Endothelial cell of umbilical vein (primary cell): Measurements from ENCODE around the gene HOXA2.

Experiments used
- EZH2 ChIP-seq: IDR thresholded peaks from 2 replicates; pipeline ENCODE4 v1.6.1; 2012; ENCODE audit warnings: borderline replicate concordance, low read depth, mild to moderate bottlenecking, moderate library complexity, low read length, inconsistent platforms; ENCODE audit not compliant: severe bottlenecking
- MYC ChIP-seq: IDR thresholded peaks from one replicate; pipeline ENCODE4 v1.6.1; 2011; ENCODE audit warnings: mild to moderate bottlenecking, low read depth, low read length
- POLR2A ChIP-seq: IDR thresholded peaks from 2 replicates; pipeline ENCODE4 v1.6.1; 2012; ENCODE audit warnings: low read depth, mild to moderate bottlenecking, control low read depth, low read length
- POLR2AphosphoS5 ChIP-seq: IDR thresholded peaks from 2 replicates; pipeline ENCODE4 v1.6.1; 2012; ENCODE audit warnings: low read depth, mild to moderate bottlenecking, control low read depth, low read length, moderate library complexity; ENCODE audit not compliant: insufficient read depth
- TF ChIP-seq, protein P1 (sequence below), 2 donors: IDR thresholded peaks; 1 replicate in 1 of 2; 2 replicates in 1 of 2; pipeline ENCODE4 v1.5.1; 2011; ENCODE audit warnings: low read length in 2 of 2, mild to moderate bottlenecking in 2 of 2, moderate library complexity in 2 of 2, control low read depth in 1 of 2, inconsistent platforms in 1 of 2, low read depth in 1 of 2; ENCODE audit not compliant: insufficient read depth in 1 of 2; ENCODE audit errors: extremely low read depth in 1 of 2
- TF ChIP-seq, protein P2 (sequence below): IDR thresholded peaks from 2 replicates; pipeline ENCODE4 v1.6.1; 2011; ENCODE audit not compliant: insufficient read depth, insufficient read length

DNA sequence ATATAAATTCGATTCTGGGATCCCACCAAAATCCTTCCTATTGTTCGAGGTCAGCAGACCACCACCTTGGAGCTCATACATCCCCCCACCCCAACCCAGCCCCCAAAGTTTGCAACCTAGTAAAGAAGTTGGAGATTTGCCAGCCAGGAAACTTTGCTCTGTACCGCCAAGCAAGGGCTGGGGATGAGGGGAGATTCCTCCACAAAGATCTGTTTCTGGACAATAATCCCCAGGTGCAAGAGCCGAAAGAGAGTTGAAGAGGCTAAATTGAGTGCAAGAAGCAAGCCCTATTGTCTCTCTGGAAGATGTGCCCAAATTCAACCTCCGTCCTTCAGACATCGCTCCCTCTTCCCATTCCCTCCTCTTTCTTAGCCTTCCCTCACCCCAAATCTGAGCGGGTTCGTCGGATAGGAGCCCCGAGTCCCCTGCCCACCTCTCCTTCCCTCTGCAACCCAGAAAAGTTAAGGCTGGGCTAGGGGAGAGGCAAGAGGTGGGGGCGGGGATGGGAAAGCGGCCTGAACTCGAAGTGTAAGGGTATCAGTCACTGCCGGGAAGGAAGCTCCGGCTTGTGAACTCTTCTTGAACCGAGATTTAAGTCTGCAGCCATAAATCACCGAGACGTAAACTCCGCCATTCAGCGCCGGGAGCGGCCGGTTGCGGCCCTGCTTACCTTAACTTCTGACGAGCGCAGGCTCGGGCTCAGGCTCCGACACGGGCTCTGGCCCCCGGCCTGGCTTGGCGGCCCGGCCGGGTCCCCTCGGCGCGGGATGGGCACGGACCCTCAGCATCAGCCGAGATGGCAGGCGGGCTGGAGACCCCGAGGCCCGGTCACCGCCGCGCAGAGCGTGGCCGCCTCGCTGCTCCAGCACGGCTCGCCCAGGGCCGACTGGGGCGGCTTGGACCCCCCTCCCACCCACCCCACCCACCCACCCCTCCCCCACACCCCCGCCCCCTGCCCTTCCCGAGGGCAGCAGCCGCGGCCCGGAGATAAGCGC is 10.8 kb upstream of the HOXA2 start:
- TF ChIP-seq EZH2 = no peak
- peak; percentile 85 for TF ChIP-seq POLR2A
- TF ChIP-seq, protein P1, sequence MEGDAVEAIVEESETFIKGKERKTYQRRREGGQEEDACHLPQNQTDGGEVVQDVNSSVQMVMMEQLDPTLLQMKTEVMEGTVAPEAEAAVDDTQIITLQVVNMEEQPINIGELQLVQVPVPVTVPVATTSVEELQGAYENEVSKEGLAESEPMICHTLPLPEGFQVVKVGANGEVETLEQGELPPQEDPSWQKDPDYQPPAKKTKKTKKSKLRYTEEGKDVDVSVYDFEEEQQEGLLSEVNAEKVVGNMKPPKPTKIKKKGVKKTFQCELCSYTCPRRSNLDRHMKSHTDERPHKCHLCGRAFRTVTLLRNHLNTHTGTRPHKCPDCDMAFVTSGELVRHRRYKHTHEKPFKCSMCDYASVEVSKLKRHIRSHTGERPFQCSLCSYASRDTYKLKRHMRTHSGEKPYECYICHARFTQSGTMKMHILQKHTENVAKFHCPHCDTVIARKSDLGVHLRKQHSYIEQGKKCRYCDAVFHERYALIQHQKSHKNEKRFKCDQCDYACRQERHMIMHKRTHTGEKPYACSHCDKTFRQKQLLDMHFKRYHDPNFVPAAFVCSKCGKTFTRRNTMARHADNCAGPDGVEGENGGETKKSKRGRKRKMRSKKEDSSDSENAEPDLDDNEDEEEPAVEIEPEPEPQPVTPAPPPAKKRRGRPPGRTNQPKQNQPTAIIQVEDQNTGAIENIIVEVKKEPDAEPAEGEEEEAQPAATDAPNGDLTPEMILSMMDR (IDR thresholded peaks at IDR 0.05; ENCODE audit: extremely low read depth in 1 of 2, insufficient read depth in 1 of 2, low read depth in 1 of 2, low read length in 2 of 2) = no peak
- TF ChIP-seq POLR2AphosphoS5 = peak; percentile 93
- TF ChIP-seq MYC = no peak
- TF ChIP-seq, protein P2, sequence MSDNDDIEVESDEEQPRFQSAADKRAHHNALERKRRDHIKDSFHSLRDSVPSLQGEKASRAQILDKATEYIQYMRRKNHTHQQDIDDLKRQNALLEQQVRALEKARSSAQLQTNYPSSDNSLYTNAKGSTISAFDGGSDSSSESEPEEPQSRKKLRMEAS = no peak
